Fibroblast of lung (primary cell): Measurements from ENCODE around the gene FKBP2. TPM values are rescaled to one million over a fixed set of nuclear protein-coding genes. Genes with fewer than 3 reads are reported as not detected.

Source experiments
- DNase-seq, 2 donors: peaks; one replicate each; pipeline versions ENCODE4 v3.0.0 to v3.0.0-alpha.2; 2010; ENCODE audit warnings: low read depth in 2 of 2
- H2AFZ ChIP-seq: 2 replicates; pipeline ENCODE4 v1.5.1; 2012; ENCODE audit warnings: low read length, control low read depth, inconsistent platforms
- H3K27ac ChIP-seq: 2 replicates; pipeline ENCODE4 v1.5.1; 2011; ENCODE audit warnings: low read length, control low read depth; ENCODE audit not compliant: insufficient read depth
- H3K27me3 ChIP-seq: 2 replicates; pipeline ENCODE4 v1.5.1; 2011; ENCODE audit warnings: mild to moderate bottlenecking, low read length; ENCODE audit not compliant: control insufficient read depth, insufficient read depth
- H3K36me3 ChIP-seq: 2 replicates; pipeline ENCODE4 v1.5.1; 2011; ENCODE audit warnings: low read length; ENCODE audit not compliant: control insufficient read depth, insufficient read depth
- H3K4me1 ChIP-seq: 2 replicates; pipeline ENCODE4 v1.5.1; 2011; ENCODE audit warnings: low read length; ENCODE audit not compliant: control insufficient read depth, insufficient read depth; ENCODE audit errors: extremely low read depth
- H3K4me2 ChIP-seq: 2 replicates; pipeline ENCODE4 v1.5.1; 2011; ENCODE audit warnings: low read length, control low read depth; ENCODE audit not compliant: insufficient read depth; ENCODE audit errors: extremely low read depth
- H3K4me3 ChIP-seq, 4 experiments: fragments of 200-600 bp in 1 of 4; sonication (generic) in 1 of 4; replicated peaks in 1 of 4; 2 replicates each; pipeline ENCODE4 v1.5.1; 2011 to 2016; ENCODE audit warnings: low read length in 4 of 4, low read depth in 3 of 4, mild to moderate bottlenecking in 3 of 4, control low read depth in 2 of 4, inconsistent platforms in 1 of 4, mixed read lengths in 1 of 4; ENCODE audit not compliant: insufficient read depth in 1 of 4; ENCODE audit errors: control extremely low read depth in 1 of 4
- H3K79me2 ChIP-seq: 2 replicates; pipeline ENCODE4 v1.5.1; 2012; ENCODE audit warnings: mild to moderate bottlenecking, low read length, inconsistent platforms; ENCODE audit not compliant: control insufficient read depth, insufficient read depth
- H3K9ac ChIP-seq: 2 replicates; pipeline ENCODE4 v1.5.1; 2011; ENCODE audit warnings: mild to moderate bottlenecking, low read length, control low read depth; ENCODE audit not compliant: insufficient read depth
- H3K9me3 ChIP-seq: 2 replicates; pipeline ENCODE4 v1.5.1; 2012; ENCODE audit warnings: low read depth, low read length; ENCODE audit not compliant: control insufficient read depth, insufficient read depth
- H4K20me1 ChIP-seq: 2 replicates; pipeline ENCODE4 v1.5.1; 2011; ENCODE audit warnings: low read length; ENCODE audit not compliant: control insufficient read depth, insufficient read depth; ENCODE audit errors: extremely low read depth
- CTCF ChIP-seq, 2 donors: IDR thresholded peaks in 1 of 2; conservative IDR thresholded peaks in 1 of 2; 1 replicate in 1 of 2; 2 replicates in 1 of 2; pipeline ENCODE4 v1.5.1; 2011 to 2012; ENCODE audit warnings: low read length in 2 of 2, control low read depth in 1 of 2, inconsistent platforms in 1 of 2, low read depth in 1 of 2, mild to moderate bottlenecking in 1 of 2
- EZH2 ChIP-seq: IDR thresholded peaks from 2 replicates; pipeline ENCODE4 v1.5.1; 2012; ENCODE audit warnings: low read length, control low read depth, mild to moderate bottlenecking; ENCODE audit errors: missing control alignments
- polyA plus RNA-seq, 2 donors: library from polyadenylated mRNA; depleted of rRNA in 1 of 2; stranded (reverse) in 1 of 2; unstranded in 1 of 2; fragments of >200 nt; gene quantifications; 2 replicates each; pipeline ENCODE4 v1.2.1, GENCODE V29; 2011 to 2012; ENCODE audit warnings: missing spikeins in 1 of 2
- total RNA-seq: library from RNA; depleted of rRNA; stranded (reverse); fragments of >200 nt; gene quantifications from 2 replicates; pipeline ENCODE4 v1.2.1, GENCODE V29; 2014

Gene FKBP2
- total and polyA plus RNA-seq, 2 donors (not counting 1 experiment from before 2014, with no cell fraction given): 34.7 to 62.9 TPM

DNA sequence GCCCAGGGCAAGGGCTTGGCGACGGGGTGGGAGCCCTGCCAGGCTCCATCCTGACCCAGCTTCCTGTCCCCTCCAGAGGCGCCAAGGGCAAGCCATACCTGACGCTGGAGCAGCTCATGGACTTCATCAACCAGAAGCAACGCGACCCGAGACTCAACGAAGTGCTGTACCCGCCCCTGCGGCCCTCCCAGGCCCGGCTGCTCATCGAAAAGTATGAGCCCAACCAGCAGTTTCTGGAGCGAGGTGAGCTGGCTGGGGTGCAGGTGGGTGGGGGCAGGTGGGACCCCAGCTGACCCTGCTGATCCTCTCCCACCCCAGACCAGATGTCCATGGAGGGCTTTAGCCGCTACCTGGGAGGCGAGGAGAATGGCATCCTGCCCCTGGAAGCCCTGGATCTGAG lies 15.4 kb downstream of the FKBP2 start:
- DNase-seq: no peak
- no peak overlapping the region for H2AFZ ChIP-seq
- H3K79me2 ChIP-seq: peaks cover 24% of the 10 kb centered on the region
- H3K9me3 ChIP-seq: no peaks in the 10 kb centered on the region
- TF ChIP-seq CTCF (conservative IDR thresholded peaks at IDR 0.05 in 1 of 2, IDR thresholded peaks at IDR 0.05 in 1 of 2; ENCODE audit: low read depth in 1 of 2, low read length in 2 of 2): no peak
- H3K4me3 ChIP-seq: no peak overlapping the region
- no peak overlapping the region for H3K4me2 ChIP-seq
- no peaks in the 10 kb centered on the region for H3K27me3 ChIP-seq
- H4K20me1 ChIP-seq: no peaks in the 10 kb centered on the region
- H3K27ac ChIP-seq: no peak overlapping the region
- peaks cover 3% of the 10 kb centered on the region for H3K4me1 ChIP-seq
- H3K36me3 ChIP-seq: peaks cover 32% of the 10 kb centered on the region
- H3K9ac ChIP-seq: no peak overlapping the region

- no peaks in the 10 kb centered on the region for H4K20me1 ChIP-seq
- peaks cover 45% of the 10 kb centered on the region for H3K36me3 ChIP-seq
- TF ChIP-seq EZH2: no peak
- no peak for TF ChIP-seq CTCF (conservative IDR thresholded peaks at IDR 0.05 in 1 of 2, IDR thresholded peaks at IDR 0.05 in 1 of 2; ENCODE audit: low read depth in 1 of 2, low read length in 2 of 2)
- no peak overlapping the region for H3K27ac ChIP-seq
- DNase-seq: no peak
- H3K9me3 ChIP-seq: no peaks in the 10 kb centered on the region
- no peak overlapping the region for H3K4me2 ChIP-seq
- H3K79me2 ChIP-seq: peaks cover 7% of the 10 kb centered on the region
- H3K4me3 ChIP-seq: no peak overlapping the region
- no peaks in the 10 kb centered on the region for H3K27me3 ChIP-seq
- H2AFZ ChIP-seq: no peak overlapping the region
- no peak overlapping the region for H3K9ac ChIP-seq
- no peaks in the 10 kb centered on the region for H3K4me1 ChIP-seq
These were observed 17.5 kb downstream of the FKBP2 start for GRCh38 chr11:64258356-64258755.

DNA sequence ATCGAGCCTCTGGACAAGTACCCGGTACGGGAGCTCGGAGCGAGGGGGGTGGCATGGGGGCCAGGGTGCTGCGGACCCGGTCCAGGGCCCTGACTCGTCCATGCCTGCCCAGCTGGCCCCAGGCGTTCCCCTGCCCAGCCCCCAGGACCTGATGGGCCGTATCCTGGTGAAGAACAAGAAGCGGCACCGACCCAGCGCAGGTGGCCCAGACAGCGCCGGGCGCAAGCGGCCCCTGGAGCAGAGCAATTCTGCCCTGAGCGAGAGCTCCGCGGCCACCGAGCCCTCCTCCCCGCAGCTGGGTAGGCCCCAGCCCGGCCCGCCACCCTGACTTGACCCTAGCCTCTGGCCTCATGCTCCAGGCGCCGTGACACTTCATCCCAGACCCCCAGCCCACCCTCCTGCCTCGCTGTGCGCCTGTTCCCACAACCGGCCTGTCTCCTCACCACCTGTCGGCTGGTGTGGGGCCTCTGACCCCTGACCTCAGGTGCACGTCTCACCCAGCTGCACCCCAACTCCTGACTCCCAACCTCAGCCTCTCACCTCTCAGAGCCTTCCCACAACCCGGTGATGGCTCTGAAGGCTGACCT lies 18.1 kb downstream of the FKBP2 start:
- Histone ChIP-seq H3K36me3 (peaks cover 48% of the 10 kb centered on the region), H3K4me1 (no peaks in the 10 kb centered on the region), H3K27me3 (no peaks in the 10 kb centered on the region), H3K79me2 (peaks cover under 1% of the 10 kb centered on the region), H4K20me1 (no peaks in the 10 kb centered on the region), H3K9me3 (no peaks in the 10 kb centered on the region), H3K27ac (no peak overlapping the region), H3K4me3 (no peak overlapping the region), H3K4me2 (no peak overlapping the region), H3K9ac (no peak overlapping the region), H2AFZ (no peak overlapping the region)
- DNase-seq: no peak
- TF ChIP-seq CTCF (conservative IDR thresholded peaks at IDR 0.05 in 1 of 2, IDR thresholded peaks at IDR 0.05 in 1 of 2; ENCODE audit: low read depth in 1 of 2, low read length in 2 of 2) (no peak), EZH2 (no peak)
